H9 (cell line): ENCODE results near the gene ADAM11. TPM values are rescaled to one million over a fixed set of nuclear protein-coding genes. Genes with fewer than 3 reads are reported as not detected.

Experiments
- DNase-seq: peaks from one replicate; pipeline ENCODE4 v3.0.0-alpha.2; 2017
- H2AFZ ChIP-seq: one replicate; pipeline ENCODE4 v1.6.1; 2013; ENCODE audit warnings: mild to moderate bottlenecking, low read length, control low read depth, moderate library complexity
- H2AK5ac ChIP-seq: 2 replicates; pipeline ENCODE4 v1.6.1; 2013; ENCODE audit warnings: low read length, control low read depth, mixed read lengths; ENCODE audit not compliant: insufficient read length
- H2BK120ac ChIP-seq: one replicate; pipeline ENCODE4 v1.6.1; 2013; ENCODE audit warnings: low read depth, mild to moderate bottlenecking, low read length, control low read depth, inconsistent platforms; ENCODE audit not compliant: poor library complexity, severe bottlenecking
- H2BK12ac ChIP-seq: 2 replicates; pipeline ENCODE4 v1.6.1; 2013; ENCODE audit warnings: low read length, control low read depth, mixed read lengths, low read depth; ENCODE audit not compliant: insufficient read length
- H2BK15ac ChIP-seq: 2 replicates; pipeline ENCODE4 v1.6.1; 2013; ENCODE audit warnings: low read depth, low read length, control low read depth
- H2BK20ac ChIP-seq: one replicate; pipeline ENCODE4 v1.6.1; 2013; ENCODE audit warnings: low read depth, mild to moderate bottlenecking, low read length, control low read depth, inconsistent platforms; ENCODE audit not compliant: poor library complexity, severe bottlenecking
- H2BK5ac ChIP-seq: 2 replicates; pipeline ENCODE4 v1.6.1; 2013; ENCODE audit warnings: low read length, control low read depth, mixed read lengths; ENCODE audit not compliant: insufficient read length
- H3K14ac ChIP-seq: 2 replicates; pipeline ENCODE4 v1.6.1; 2013; ENCODE audit warnings: low read length, control low read depth; ENCODE audit not compliant: insufficient read depth
- H3K18ac ChIP-seq: 2 replicates; pipeline ENCODE4 v1.6.1; 2013; ENCODE audit warnings: low read depth, mild to moderate bottlenecking, mixed read lengths, low read length, control low read depth; ENCODE audit not compliant: insufficient read length
- H3K23ac ChIP-seq: 2 replicates; pipeline ENCODE4 v1.6.1; 2013; ENCODE audit warnings: low read length, control low read depth, mixed read lengths, low read depth; ENCODE audit not compliant: insufficient read length
- H3K23me2 ChIP-seq: 2 replicates; pipeline ENCODE4 v1.6.1; 2013; ENCODE audit warnings: low read depth, mild to moderate bottlenecking, mixed read lengths, low read length, control low read depth; ENCODE audit not compliant: insufficient read length, poor library complexity, severe bottlenecking
- H3K27ac ChIP-seq: 2 replicates; pipeline ENCODE4 v1.5.1; 2013; ENCODE audit warnings: low read length, control low read depth, mixed read lengths, low read depth; ENCODE audit not compliant: insufficient read length
- H3K27me3 ChIP-seq: 2 replicates; pipeline ENCODE4 v1.6.1; 2013; ENCODE audit warnings: low read length, control low read depth, inconsistent platforms; ENCODE audit not compliant: insufficient read depth
- H3K4ac ChIP-seq: 2 replicates; pipeline ENCODE4 v1.6.1; 2013; ENCODE audit warnings: low read depth, mild to moderate bottlenecking, control low read depth, inconsistent platforms, low read length, moderate library complexity
- H3K4me1 ChIP-seq: 2 replicates; pipeline ENCODE4 v1.6.1; 2013; ENCODE audit warnings: low read length, control low read depth, inconsistent platforms; ENCODE audit not compliant: insufficient read depth
- H3K4me2 ChIP-seq: 2 replicates; pipeline ENCODE4 v1.6.1; 2013; ENCODE audit warnings: low read length, control low read depth, mixed read lengths; ENCODE audit not compliant: insufficient read length, insufficient read depth
- H3K56ac ChIP-seq: 2 replicates; pipeline ENCODE4 v1.6.1; 2013; ENCODE audit warnings: low read depth, mild to moderate bottlenecking, mixed read lengths, low read length, control low read depth; ENCODE audit not compliant: insufficient read length
- H3K79me1 ChIP-seq: 2 replicates; pipeline ENCODE4 v1.6.1; 2013; ENCODE audit warnings: low read depth, mild to moderate bottlenecking, moderate library complexity, low read length, control low read depth, inconsistent platforms; ENCODE audit not compliant: insufficient read depth, poor library complexity, severe bottlenecking
- H3K79me2 ChIP-seq: 2 replicates; pipeline ENCODE4 v1.6.1; 2013; ENCODE audit warnings: low read length, control low read depth, inconsistent platforms; ENCODE audit not compliant: insufficient read depth
- H3K9ac ChIP-seq: 2 replicates; pipeline ENCODE4 v1.6.1; 2013; ENCODE audit warnings: low read length, control low read depth, mixed read lengths; ENCODE audit not compliant: insufficient read length; ENCODE audit errors: extremely low read depth
- H3K9me3 ChIP-seq: one replicate; pipeline ENCODE4 v1.6.1; 2013; ENCODE audit warnings: low read depth, low read length, inconsistent platforms; ENCODE audit not compliant: control insufficient read depth
- H3T11ph ChIP-seq: one replicate; pipeline ENCODE4 v1.6.1; 2013; ENCODE audit warnings: mild to moderate bottlenecking, low read length, control low read depth, inconsistent platforms
- H4K20me1 ChIP-seq: one replicate; pipeline ENCODE4 v1.6.1; 2013; ENCODE audit not compliant: control insufficient read depth, insufficient read length, insufficient read depth
- H4K5ac ChIP-seq: 2 replicates; pipeline ENCODE4 v1.6.1; 2013; ENCODE audit warnings: low read depth, mild to moderate bottlenecking, mixed read lengths, low read length, control low read depth; ENCODE audit not compliant: insufficient read length
- H4K8ac ChIP-seq: replicated peaks from 2 replicates; pipeline ENCODE4 v1.6.1; 2013; ENCODE audit warnings: low read length, control low read depth, mixed read lengths, low read depth; ENCODE audit not compliant: insufficient read length
- H4K91ac ChIP-seq: 2 replicates; pipeline ENCODE4 v1.6.1; 2013; ENCODE audit warnings: low read depth, mild to moderate bottlenecking, moderate library complexity, mixed read lengths, low read length, control low read depth; ENCODE audit not compliant: insufficient read length
- H3K27ac Mint-ChIP-seq, 3 experiments: 2 replicates in 2 of 3; 3 replicates in 1 of 3; pipeline ENCODE4 v1.8.0; 2020 to 2021; ENCODE audit warnings: mixed read lengths in 3 of 3, mild to moderate bottlenecking in 1 of 3, moderate library complexity in 1 of 3
- H3K27me3 Mint-ChIP-seq: 2 replicates; pipeline ENCODE4 v1.8.0; 2021; ENCODE audit warnings: low read depth, mild to moderate bottlenecking, moderate library complexity, mixed read lengths
- H3K36me3 Mint-ChIP-seq, 3 experiments: 2 replicates in 2 of 3; 3 replicates in 1 of 3; pipeline ENCODE4 v1.8.0; 2020 to 2021; ENCODE audit warnings: low read depth in 3 of 3, mixed read lengths in 3 of 3; ENCODE audit not compliant: insufficient read depth in 1 of 3
- H3K4me1 Mint-ChIP-seq, 2 experiments: 2 replicates each; pipeline ENCODE4 v1.8.0; 2020; ENCODE audit warnings: mixed read lengths in 2 of 2
- H3K4me3 Mint-ChIP-seq, 2 experiments: 2 replicates in 1 of 2; 3 replicates in 1 of 2; pipeline ENCODE4 v1.8.0; 2020 to 2021; ENCODE audit warnings: mild to moderate bottlenecking in 2 of 2, mixed read lengths in 2 of 2, moderate library complexity in 1 of 2
- H3K9me3 Mint-ChIP-seq, 2 experiments: 2 replicates in 1 of 2; 3 replicates in 1 of 2; pipeline ENCODE4 v1.8.0; 2020; ENCODE audit warnings: mild to moderate bottlenecking in 2 of 2, mixed read lengths in 2 of 2, moderate library complexity in 1 of 2
- WGBS: extraction: QIAGEN DNeasy Blood & Tissue Kit; methylation state at CpG from one replicate; pipeline ENCODE4 v1.1.7; 2013; ENCODE audit warnings: missing lambda C conversion rate, low lambda C conversion rate, mixed read lengths; ENCODE audit not compliant: insufficient read length; ENCODE audit errors: extremely low coverage; 5-methylcytosine and 5-hydroxymethylcytosine counted together
- total RNA-seq: library from RNA; stranded (reverse); gene quantifications from 2 replicates; pipeline ENCODE4 v1.2.1, GENCODE V29; 2021
- TF ChIP-seq, protein P1 (sequence below): fragments of 200-600 bp; sonication (generic); conservative IDR thresholded peaks from 3 replicates; pipeline ENCODE4 v1.8.0; 2021; ENCODE audit warnings: antibody characterized with exemption, mild to moderate bottlenecking

Gene ADAM11
- total RNA-seq, 1 experiment from 2014 or later: 4.6 TPM

DNA sequence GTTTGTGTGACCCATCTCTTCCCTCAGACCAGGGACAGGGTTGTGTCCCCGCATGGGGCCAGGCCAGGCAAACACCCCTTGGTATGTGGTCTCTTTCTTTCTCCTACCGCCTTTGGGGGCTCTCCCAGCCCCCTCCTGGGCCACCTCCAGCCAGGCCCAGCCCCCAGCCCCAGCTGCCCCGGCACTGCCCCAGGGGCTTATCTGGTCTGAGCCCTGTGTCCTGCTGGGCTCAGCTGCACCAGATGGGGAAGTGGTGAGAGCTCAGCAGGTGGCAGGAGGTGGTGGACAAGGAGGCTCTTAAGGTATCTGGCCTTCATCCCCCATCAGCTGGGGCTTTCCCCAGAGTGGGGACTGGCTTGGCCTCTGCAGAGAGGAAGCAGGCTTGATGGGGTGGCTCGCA, 8.7 kb downstream of the ADAM11 start:
- H3K4ac ChIP-seq: no peak overlapping the region
- no peak overlapping the region for H2BK12ac ChIP-seq
- H3K56ac ChIP-seq: no peak overlapping the region
- H2BK15ac ChIP-seq: no peak overlapping the region
- DNase-seq: peak; percentile 41
- Mint-ChIP-seq H3K9me3 (no peaks in the 10 kb centered on the region), H3K4me3 (peak overlapping the region in 1 of 2 experiments; percentile 20; a peak in 1 of 5 replicates), H3K27ac (no peak overlapping the region), H3K27me3 (peaks cover 36% of the 10 kb centered on the region), H3K4me1 (peaks cover 15 to 20% of the 10 kb centered on the region in 2 experiments), H3K36me3 (no peaks in the 10 kb centered on the region)
- no CpG with 5 or more reads among the region's 4 CpGs for WGBS
- H2AK5ac ChIP-seq: no peak overlapping the region
- no peaks in the 10 kb centered on the region for H3K27me3 ChIP-seq
- H4K8ac ChIP-seq: no peak overlapping the region
- H4K91ac ChIP-seq: no peak overlapping the region
- no peaks in the 10 kb centered on the region for H3K79me1 ChIP-seq
- no peak overlapping the region for H2BK120ac ChIP-seq
- H3K23ac ChIP-seq: no peak overlapping the region
- no peak overlapping the region for H3T11ph ChIP-seq
- no peak overlapping the region for H3K4me2 ChIP-seq
- H2BK20ac ChIP-seq: no peak overlapping the region
- no peak overlapping the region for H3K9ac ChIP-seq
- TF ChIP-seq, protein P1, sequence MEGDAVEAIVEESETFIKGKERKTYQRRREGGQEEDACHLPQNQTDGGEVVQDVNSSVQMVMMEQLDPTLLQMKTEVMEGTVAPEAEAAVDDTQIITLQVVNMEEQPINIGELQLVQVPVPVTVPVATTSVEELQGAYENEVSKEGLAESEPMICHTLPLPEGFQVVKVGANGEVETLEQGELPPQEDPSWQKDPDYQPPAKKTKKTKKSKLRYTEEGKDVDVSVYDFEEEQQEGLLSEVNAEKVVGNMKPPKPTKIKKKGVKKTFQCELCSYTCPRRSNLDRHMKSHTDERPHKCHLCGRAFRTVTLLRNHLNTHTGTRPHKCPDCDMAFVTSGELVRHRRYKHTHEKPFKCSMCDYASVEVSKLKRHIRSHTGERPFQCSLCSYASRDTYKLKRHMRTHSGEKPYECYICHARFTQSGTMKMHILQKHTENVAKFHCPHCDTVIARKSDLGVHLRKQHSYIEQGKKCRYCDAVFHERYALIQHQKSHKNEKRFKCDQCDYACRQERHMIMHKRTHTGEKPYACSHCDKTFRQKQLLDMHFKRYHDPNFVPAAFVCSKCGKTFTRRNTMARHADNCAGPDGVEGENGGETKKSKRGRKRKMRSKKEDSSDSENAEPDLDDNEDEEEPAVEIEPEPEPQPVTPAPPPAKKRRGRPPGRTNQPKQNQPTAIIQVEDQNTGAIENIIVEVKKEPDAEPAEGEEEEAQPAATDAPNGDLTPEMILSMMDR: no peak
- no peaks in the 10 kb centered on the region for H3K79me2 ChIP-seq
- no peaks in the 10 kb centered on the region for H4K20me1 ChIP-seq
- no peaks in the 10 kb centered on the region for H3K9me3 ChIP-seq
- no peak overlapping the region for H3K27ac ChIP-seq
- H4K5ac ChIP-seq: no peak overlapping the region
- no peak overlapping the region for H2AFZ ChIP-seq
- no peaks in the 10 kb centered on the region for H3K4me1 ChIP-seq
- no peak overlapping the region for H3K18ac ChIP-seq
- no peaks in the 10 kb centered on the region for H3K23me2 ChIP-seq
- H2BK5ac ChIP-seq: no peak overlapping the region
- H3K14ac ChIP-seq: no peak overlapping the region
